Stimulated activated CD4-positive, alpha-beta T cell treated with anti-CD3 and anti-CD28 coated beads, Interleukin-1b, Interleukin-23, amount 100 ng/mL, for 1 hour (primary cell): Measurements from ENCODE around the gene FLNA.

Experiments used
- DNase-seq, 2 donors: peaks; one replicate each; pipeline ENCODE4 v3.0.0-alpha.2; 2020; ENCODE audit warnings: low read depth in 2 of 2

The FLNA gene

GRCh38 chrX:154378059-154378798 lies 3.8 kb upstream of the FLNA start:
- DNase-seq = no peak

GRCh38 chrX:154376774-154377173 lies 2.3 kb upstream of the FLNA start:
- no peak for DNase-seq

- DNase-seq = no peak
These were observed 696 bp upstream of the FLNA start for GRCh38 chrX:154375156-154375504.

GRCh38 chrX:154373340-154374306 lies 811 bp downstream of the FLNA start:
- no peak for DNase-seq

GRCh38 chrX:154372612-154373022 lies 1.8 kb downstream of the FLNA start:
- DNase-seq = no peak

GRCh38 chrX:154371789-154372300 lies 2.6 kb downstream of the FLNA start:
- DNase-seq = no peak

- peak; percentile 83 to 88 for DNase-seq
These were observed 3.2 kb downstream of the FLNA start for GRCh38 chrX:154371017-154371788.

- no peak for DNase-seq
These were observed 4.0 kb downstream of the FLNA start for GRCh38 chrX:154370300-154371016.

GRCh38 chrX:154369449-154370299 lies 4.8 kb downstream of the FLNA start:
- DNase-seq = peak in 1 of 2 donors; percentile 35

GRCh38 chrX:154368630-154369448 lies 5.6 kb downstream of the FLNA start:
- peak; percentile 66 to 85 for DNase-seq

GRCh38 chrX:154367474-154368308 lies 6.7 kb downstream of the FLNA start:
- DNase-seq = no peak

- DNase-seq = no peak
These were observed 7.8 kb downstream of the FLNA start for GRCh38 chrX:154366666-154367055.

- no peak for DNase-seq
These were observed 8.3 kb downstream of the FLNA start for GRCh38 chrX:154365997-154366665.

- no peak for DNase-seq
These were observed 9.3 kb downstream of the FLNA start for GRCh38 chrX:154365052-154365600.

- DNase-seq = no peak
These were observed 10.6 kb downstream of the FLNA start for GRCh38 chrX:154363706-154364439.

- DNase-seq = no peak
These were observed 12.2 kb downstream of the FLNA start for GRCh38 chrX:154362085-154362742.
